NCI-H1930 (cell line): ENCODE measurements around the gene INTS11.
"Not testable (repeated sequence)": the region's sequence is repeated elsewhere in the genome, so short reads cannot be mapped to it uniquely, and the experiment has no call there.

ENCODE experiments used
- DNase-seq, 2 experiments: peaks; one replicate each; lab custom pipeline; 2025; lab: John Stamatoyannopoulos, UW

Gene INTS11

GRCh38 chr1:1329304-1330210 is 5.1 kb upstream of the INTS11 start:
- DNase-seq: no peak

- DNase-seq: no peak
These were observed 3.8 kb upstream of the INTS11 start for GRCh38 chr1:1328254-1328653.

- DNase-seq: no peak
These were observed 2.8 kb upstream of the INTS11 start for GRCh38 chr1:1327291-1327690.

- no peak for DNase-seq
These were observed 1.7 kb upstream of the INTS11 start for GRCh38 chr1:1326075-1326605.

GRCh38 chr1:1325288-1326074 is 1.0 kb upstream of the INTS11 start:
- no peak for DNase-seq

- no peak for DNase-seq
These were observed 356 bp downstream of the INTS11 start for GRCh38 chr1:1324084-1324523.

- DNase-seq: no peak
These were observed 1.5 kb downstream of the INTS11 start for GRCh38 chr1:1322952-1323351.

GRCh38 chr1:1322418-1322817 is 2.0 kb downstream of the INTS11 start:
- no peak for DNase-seq

GRCh38 chr1:1321477-1321876 is 3.0 kb downstream of the INTS11 start:
- no peak for DNase-seq

GRCh38 chr1:1320666-1321448 is 3.6 kb downstream of the INTS11 start:
- no peak for DNase-seq

GRCh38 chr1:1319646-1319941 is 4.9 kb downstream of the INTS11 start:
- no peak for DNase-seq

- no peak for DNase-seq
These were observed 5.4 kb downstream of the INTS11 start for GRCh38 chr1:1318777-1319645.

- no peak for DNase-seq
These were observed 6.3 kb downstream of the INTS11 start for GRCh38 chr1:1318131-1318652.

- no peak for DNase-seq
These were observed 7.0 kb downstream of the INTS11 start for GRCh38 chr1:1317420-1317819.

GRCh38 chr1:1316199-1316598 is 8.3 kb downstream of the INTS11 start:
- DNase-seq: not testable (repeated sequence)

- DNase-seq: no peak
These were observed 9.0 kb downstream of the INTS11 start for GRCh38 chr1:1315435-1315954.

GRCh38 chr1:1314678-1315335 is 9.7 kb downstream of the INTS11 start:
- DNase-seq: no peak

- DNase-seq: no peak
These were observed 10.2 kb downstream of the INTS11 start for GRCh38 chr1:1314237-1314586.

- no peak for DNase-seq
These were observed 10.8 kb downstream of the INTS11 start for GRCh38 chr1:1313500-1314236.
